ENCODE results near the gene AP1M1. TPM values are rescaled to one million over a fixed set of nuclear protein-coding genes. Genes with fewer than 3 reads are reported as not detected.
A peak's percentile ranks its signal among the peaks of the same experiment; 100 is the strongest.

AP1M1 gene
- total RNA-seq, 1 experiment from 2014 or later: 52.8 TPM

DNA sequence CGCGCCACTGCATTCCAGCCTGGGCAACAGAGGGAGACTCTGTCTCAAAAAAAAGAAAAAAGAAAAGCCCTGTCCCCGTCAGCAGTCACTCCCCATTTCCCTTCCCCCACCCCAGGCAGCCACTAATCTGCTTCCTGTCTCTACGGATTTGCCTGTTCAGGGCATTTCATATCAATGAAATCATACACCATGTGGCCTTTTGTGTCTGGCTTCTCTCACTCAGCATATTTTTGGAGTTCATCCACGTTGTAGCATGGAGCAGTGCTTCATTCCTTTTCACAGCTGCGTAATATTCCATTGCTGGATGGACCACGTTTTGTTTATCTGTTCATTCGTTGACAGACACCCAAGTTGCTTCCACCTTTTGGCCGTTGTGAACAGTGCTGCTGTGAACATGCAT lies 90.8 kb downstream of the AP1M1 start:
- no peaks in the 10 kb centered on the region for H3K9me2 ChIP-seq (ENCODE audit: insufficient read depth)
- intact Hi-C loops (cut with micrococcal nuclease; ENCODE audit: unreplicated experiment): no loop called here

DNA sequence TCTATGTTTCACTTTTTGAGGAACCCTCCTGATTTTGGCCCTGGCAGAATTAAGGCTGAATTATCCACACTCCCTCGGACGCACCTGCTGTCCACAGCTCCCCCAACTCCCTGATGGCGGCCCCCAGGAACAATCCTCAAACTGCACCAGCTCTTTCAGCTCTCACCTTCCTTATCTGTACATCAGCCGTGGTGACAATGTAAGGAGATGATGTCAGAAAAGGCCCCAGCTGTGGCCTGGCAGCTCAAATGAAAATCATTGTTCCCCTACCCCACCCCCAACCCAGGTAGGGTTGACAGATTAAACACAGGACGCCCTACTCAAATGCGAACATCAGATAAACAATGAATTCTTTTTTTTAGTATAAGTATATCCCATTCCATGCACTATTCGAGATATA lies 91.9 kb downstream of the AP1M1 start:
- no peaks in the 10 kb centered on the region for H3K9me3 ChIP-seq (ENCODE audit: insufficient read depth, low read depth)
- H3K4me2 ChIP-seq: no peak overlapping the region
- no TSS peak for BruUV-seq (replicated peaks)
- peak in 1 of 2 experiments; percentile 52 for DNase-seq
- no peaks in the 10 kb centered on the region for H3K36me3 ChIP-seq (ENCODE audit: low read depth)
- H3K27me3 ChIP-seq (ENCODE audit: insufficient read depth, low read depth): peaks cover 27% of the 10 kb centered on the region
- TF ChIP-seq EZH2 (IDR thresholded peaks at IDR 0.05; ENCODE audit: low read depth): no peak
- TF ChIP-seq, protein P1, sequence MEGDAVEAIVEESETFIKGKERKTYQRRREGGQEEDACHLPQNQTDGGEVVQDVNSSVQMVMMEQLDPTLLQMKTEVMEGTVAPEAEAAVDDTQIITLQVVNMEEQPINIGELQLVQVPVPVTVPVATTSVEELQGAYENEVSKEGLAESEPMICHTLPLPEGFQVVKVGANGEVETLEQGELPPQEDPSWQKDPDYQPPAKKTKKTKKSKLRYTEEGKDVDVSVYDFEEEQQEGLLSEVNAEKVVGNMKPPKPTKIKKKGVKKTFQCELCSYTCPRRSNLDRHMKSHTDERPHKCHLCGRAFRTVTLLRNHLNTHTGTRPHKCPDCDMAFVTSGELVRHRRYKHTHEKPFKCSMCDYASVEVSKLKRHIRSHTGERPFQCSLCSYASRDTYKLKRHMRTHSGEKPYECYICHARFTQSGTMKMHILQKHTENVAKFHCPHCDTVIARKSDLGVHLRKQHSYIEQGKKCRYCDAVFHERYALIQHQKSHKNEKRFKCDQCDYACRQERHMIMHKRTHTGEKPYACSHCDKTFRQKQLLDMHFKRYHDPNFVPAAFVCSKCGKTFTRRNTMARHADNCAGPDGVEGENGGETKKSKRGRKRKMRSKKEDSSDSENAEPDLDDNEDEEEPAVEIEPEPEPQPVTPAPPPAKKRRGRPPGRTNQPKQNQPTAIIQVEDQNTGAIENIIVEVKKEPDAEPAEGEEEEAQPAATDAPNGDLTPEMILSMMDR (conservative IDR thresholded peaks at IDR 0.05): no peak
- no peaks in the 10 kb centered on the region for H3K9me2 ChIP-seq (ENCODE audit: insufficient read depth)
- H3K79me2 ChIP-seq (ENCODE audit: low read depth): no peaks in the 10 kb centered on the region
- no peak overlapping the region for H2AFZ ChIP-seq
- ChIA-PET CTCF (interaction anchor here (0.6 kb wide), 1 partner anchor 41 kb away, joined by 4 read pairs; no protein-coding TSS in a partner anchor), POLR2A (ENCODE audit: unreplicated experiment) (no interaction called here)
- H3K4me3 ChIP-seq: no peak overlapping the region
- H3K4me1 ChIP-seq (replicated peaks; ENCODE audit: insufficient read depth): peaks cover 24% of the 10 kb centered on the region
- intact Hi-C loops (cut with micrococcal nuclease; ENCODE audit: unreplicated experiment): no loop called here
- H3F3A ChIP-seq (ENCODE audit: insufficient read depth, low read depth): peaks cover 32% of the 10 kb centered on the region
- H4K20me1 ChIP-seq (ENCODE audit: insufficient read depth): no peaks in the 10 kb centered on the region
- H3K27ac ChIP-seq: no peak overlapping the region

More for the DNA sequence above, 90.8 kb downstream of the AP1M1 start:
- no peak overlapping the region for H2AFZ ChIP-seq
- no peaks in the 10 kb centered on the region for H4K20me1 ChIP-seq (ENCODE audit: insufficient read depth)
- no peak overlapping the region for H3K27ac ChIP-seq
- BruUV-seq (replicated peaks): no TSS peak
- ChIA-PET CTCF (no interaction called here), POLR2A (ENCODE audit: unreplicated experiment) (no interaction called here)
- H3K4me1 ChIP-seq (replicated peaks; ENCODE audit: insufficient read depth): peaks cover 15% of the 10 kb centered on the region
- no peak for DNase-seq
- H3K79me2 ChIP-seq (ENCODE audit: low read depth): no peaks in the 10 kb centered on the region
- H3K4me2 ChIP-seq: no peak overlapping the region
- TF ChIP-seq, protein P1 (conservative IDR thresholded peaks at IDR 0.05): no peak
- TF ChIP-seq EZH2 (IDR thresholded peaks at IDR 0.05; ENCODE audit: low read depth): no peak
- H3K9me3 ChIP-seq (ENCODE audit: insufficient read depth, low read depth): no peaks in the 10 kb centered on the region
- no peaks in the 10 kb centered on the region for H3K36me3 ChIP-seq (ENCODE audit: low read depth)
- H3K4me3 ChIP-seq: no peak overlapping the region
- H3F3A ChIP-seq (ENCODE audit: insufficient read depth, low read depth): peaks cover 21% of the 10 kb centered on the region
- peaks cover 27% of the 10 kb centered on the region for H3K27me3 ChIP-seq (ENCODE audit: insufficient read depth, low read depth)

DNA sequence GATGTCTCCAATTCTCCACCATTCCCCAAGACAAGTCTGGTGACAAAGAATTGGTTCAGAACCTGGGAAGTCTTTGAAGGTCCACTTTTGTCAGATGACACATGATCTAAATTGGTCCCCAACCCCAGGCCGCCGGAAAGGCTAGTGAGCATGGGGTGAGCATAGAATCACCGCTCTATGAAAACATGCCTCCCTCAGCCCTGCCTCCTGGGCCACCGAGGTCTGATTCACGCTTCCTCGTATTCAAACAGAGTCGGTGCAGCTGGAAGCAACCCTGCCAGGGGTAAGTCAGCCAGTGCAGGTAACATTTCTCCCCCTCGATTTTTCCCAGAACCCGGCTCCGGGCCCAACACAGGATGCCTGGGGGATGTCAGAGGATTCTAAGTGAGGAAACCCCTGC lies 93.0 kb downstream of the AP1M1 start:
- Histone ChIP-seq H3K4me2 (no peak overlapping the region), H3K27me3 (ENCODE audit: insufficient read depth, low read depth) (peaks cover 19% of the 10 kb centered on the region), H3F3A (ENCODE audit: insufficient read depth, low read depth) (peaks cover 40% of the 10 kb centered on the region), H3K9me2 (ENCODE audit: insufficient read depth) (no peaks in the 10 kb centered on the region), H3K27ac (no peak overlapping the region), H4K20me1 (ENCODE audit: insufficient read depth) (no peaks in the 10 kb centered on the region), H3K4me1 (replicated peaks; ENCODE audit: insufficient read depth) (peaks cover 24% of the 10 kb centered on the region), H2AFZ (no peak overlapping the region), H3K9me3 (ENCODE audit: insufficient read depth, low read depth) (no peaks in the 10 kb centered on the region), H3K79me2 (ENCODE audit: low read depth) (no peaks in the 10 kb centered on the region), H3K4me3 (no peak overlapping the region), H3K36me3 (ENCODE audit: low read depth) (no peaks in the 10 kb centered on the region)
- no peak for DNase-seq
- intact Hi-C loops (cut with micrococcal nuclease; ENCODE audit: unreplicated experiment): no loop called here
- ChIA-PET CTCF (no interaction called here), POLR2A (ENCODE audit: unreplicated experiment) (no interaction called here)
- no TSS peak for BruUV-seq (replicated peaks)
- no peak for TF ChIP-seq EZH2 (IDR thresholded peaks at IDR 0.05; ENCODE audit: low read depth)
- TF ChIP-seq, protein P1 (conservative IDR thresholded peaks at IDR 0.05): no peak

Measured in PC-9 (cell line).